Natural killer cell (primary cell): Measurements from ENCODE around the gene KIF3A. TPM values are rescaled to one million over a fixed set of nuclear protein-coding genes. Genes with fewer than 3 reads are reported as not detected.

Experiments used
- ATAC-seq, 3 donors: fragments of 150-1000 bp in 2 of 3; fragments of 200-7000 bp in 1 of 3; cut with Tn5 transposase; 1 replicate in 1 of 3; 2 replicates in 2 of 3; pipeline ENCODE4 v1.10.0; 2021; ENCODE audit warnings: mild to moderate bottlenecking in 2 of 3, moderate library complexity in 2 of 3
- DNase-seq, 2 donors: peaks; one replicate each; pipeline versions ENCODE4 v3.0.0 to v3.0.0-alpha.2; 2013 to 2021; ENCODE audit warnings: mixed read lengths in 1 of 2
- H3K27ac ChIP-seq: one replicate; pipeline ENCODE4 v1.5.1; 2013; ENCODE audit warnings: mild to moderate bottlenecking, low read length
- H3K27me3 ChIP-seq: one replicate; pipeline ENCODE4 v1.6.1; 2013; ENCODE audit warnings: low read length; ENCODE audit not compliant: control insufficient read depth, insufficient read depth
- H3K36me3 ChIP-seq: one replicate; pipeline ENCODE4 v1.6.1; 2013; ENCODE audit warnings: low read length; ENCODE audit not compliant: control insufficient read depth, insufficient read depth
- H3K4me1 ChIP-seq: one replicate; pipeline ENCODE4 v1.6.1; 2013; ENCODE audit warnings: low read length; ENCODE audit not compliant: control insufficient read depth, insufficient read depth
- H3K4me3 ChIP-seq: one replicate; pipeline ENCODE4 v1.5.1; 2013; ENCODE audit warnings: low read length
- H3K9me3 ChIP-seq: one replicate; pipeline ENCODE4 v1.6.1; 2013; ENCODE audit warnings: low read length; ENCODE audit not compliant: control insufficient read depth, insufficient read depth
- H3K27ac Mint-ChIP-seq, 2 donors: one replicate each; pipeline ENCODE4 v1.8.0; 2022; ENCODE audit warnings: mild to moderate bottlenecking in 2 of 2, mixed read lengths in 2 of 2, moderate library complexity in 1 of 2
- H3K27me3 Mint-ChIP-seq, 2 donors: one replicate each; pipeline ENCODE4 v1.8.0; 2022; ENCODE audit warnings: low read depth in 2 of 2, mixed read lengths in 2 of 2
- H3K36me3 Mint-ChIP-seq: one replicate; pipeline ENCODE4 v1.8.0; 2022; ENCODE audit warnings: mixed read lengths
- H3K4me1 Mint-ChIP-seq, 2 donors: one replicate each; pipeline ENCODE4 v1.8.0; 2022; ENCODE audit warnings: mixed read lengths in 2 of 2
- H3K4me3 Mint-ChIP-seq: one replicate; pipeline ENCODE4 v1.8.0; 2022; ENCODE audit warnings: mild to moderate bottlenecking, moderate library complexity, mixed read lengths
- H3K9me3 Mint-ChIP-seq, 2 donors: one replicate each; pipeline ENCODE4 v1.8.0; 2022; ENCODE audit warnings: mixed read lengths in 2 of 2
- WGBS: methylation state at CpG from one replicate; pipeline ENCODE4 v1.1.7; 2013; ENCODE audit warnings: missing lambda C conversion rate; ENCODE audit not compliant: insufficient coverage; 5-methylcytosine and 5-hydroxymethylcytosine counted together
- intact Hi-C: fragments of 100-400 bp; cut with micrococcal nuclease; formaldehyde crosslinking; loops from one replicate; pipeline ENCODE4 v1.14.2; 2022
- total RNA-seq, 4 donors: library from RNA; stranded (reverse); fragments of 120-200 nt in 1 of 4; gene quantifications; one replicate each; pipeline versions ENCODE4 v1.2.3 to v1.2.4, GENCODE V29; 2013 to 2022
- TF ChIP-seq, protein P1 (sequence below): fragments of 200-600 bp; IDR thresholded peaks from one replicate; pipeline ENCODE4 v1.8.0; 2022; ENCODE audit warnings: antibody characterized with exemption

KIF3A gene
- total RNA-seq, 3 donors from 2014 or later (not counting 1 experiment from before 2014, with no cell fraction given): 13.6 to 19.2 (median 18.6) TPM

DNA sequence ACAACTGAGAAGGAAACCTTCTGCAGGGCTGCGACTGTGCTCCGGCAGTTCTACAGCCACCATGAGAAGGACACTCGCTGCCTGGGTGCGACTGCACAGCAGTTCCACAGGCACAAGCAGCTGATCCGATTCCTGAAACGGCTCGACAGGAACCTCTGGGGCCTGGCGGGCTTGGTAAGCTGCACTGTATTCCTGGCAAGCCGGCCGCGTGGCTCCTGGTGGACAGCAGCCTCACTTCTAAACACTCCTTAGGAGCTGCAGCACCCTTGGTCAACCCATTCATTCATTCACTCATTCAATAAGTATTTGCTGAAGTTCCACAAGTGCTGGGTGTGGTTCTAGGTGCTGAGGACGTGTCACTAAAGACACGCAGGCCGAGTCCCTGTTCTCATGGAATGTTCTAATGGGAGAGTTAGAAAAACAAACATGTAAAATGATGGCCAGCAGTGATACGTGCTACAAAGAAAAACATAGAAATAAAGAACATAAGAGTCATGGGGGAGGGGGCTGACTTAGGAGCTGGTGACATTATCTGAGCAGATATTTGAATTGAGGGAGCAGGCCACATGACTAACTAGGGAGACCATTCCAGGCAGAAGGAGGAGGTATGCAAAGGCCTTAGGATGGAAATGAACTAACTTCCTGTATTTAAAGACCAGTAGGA, 57.5 kb downstream of the KIF3A start:
- TF ChIP-seq, protein P1, sequence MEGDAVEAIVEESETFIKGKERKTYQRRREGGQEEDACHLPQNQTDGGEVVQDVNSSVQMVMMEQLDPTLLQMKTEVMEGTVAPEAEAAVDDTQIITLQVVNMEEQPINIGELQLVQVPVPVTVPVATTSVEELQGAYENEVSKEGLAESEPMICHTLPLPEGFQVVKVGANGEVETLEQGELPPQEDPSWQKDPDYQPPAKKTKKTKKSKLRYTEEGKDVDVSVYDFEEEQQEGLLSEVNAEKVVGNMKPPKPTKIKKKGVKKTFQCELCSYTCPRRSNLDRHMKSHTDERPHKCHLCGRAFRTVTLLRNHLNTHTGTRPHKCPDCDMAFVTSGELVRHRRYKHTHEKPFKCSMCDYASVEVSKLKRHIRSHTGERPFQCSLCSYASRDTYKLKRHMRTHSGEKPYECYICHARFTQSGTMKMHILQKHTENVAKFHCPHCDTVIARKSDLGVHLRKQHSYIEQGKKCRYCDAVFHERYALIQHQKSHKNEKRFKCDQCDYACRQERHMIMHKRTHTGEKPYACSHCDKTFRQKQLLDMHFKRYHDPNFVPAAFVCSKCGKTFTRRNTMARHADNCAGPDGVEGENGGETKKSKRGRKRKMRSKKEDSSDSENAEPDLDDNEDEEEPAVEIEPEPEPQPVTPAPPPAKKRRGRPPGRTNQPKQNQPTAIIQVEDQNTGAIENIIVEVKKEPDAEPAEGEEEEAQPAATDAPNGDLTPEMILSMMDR: no peak

DNA sequence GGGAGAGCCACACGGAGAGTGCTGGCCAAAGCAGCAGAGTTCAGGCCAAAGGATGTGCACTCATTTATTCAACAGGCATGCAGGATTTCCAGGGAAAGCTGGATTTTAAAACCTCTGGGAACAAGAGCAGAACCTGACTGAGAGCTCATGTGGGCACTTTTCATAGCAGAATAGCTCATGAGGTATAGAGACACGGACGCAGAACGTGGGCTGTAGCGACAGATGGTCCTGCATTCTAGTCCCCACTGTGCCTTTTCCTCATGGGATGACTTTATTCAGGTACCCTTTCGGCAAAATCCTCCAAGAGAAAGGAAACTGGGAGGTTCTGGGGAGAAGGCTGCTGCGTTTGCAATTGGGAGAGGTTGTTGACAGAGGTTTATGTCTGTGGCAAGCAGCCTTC, 58.2 kb downstream of the KIF3A start:
- Mint-ChIP-seq H3K27ac (no peak overlapping the region), H3K27me3 (peaks cover 5 to 11% of the 10 kb centered on the region in 2 donors), H3K36me3 (no peaks in the 10 kb centered on the region), H3K9me3 (no peaks in the 10 kb centered on the region), H3K4me3 (no peak overlapping the region), H3K4me1 (peaks cover 0 to 10% of the 10 kb centered on the region in 2 donors)
- Histone ChIP-seq H3K27ac (no peak overlapping the region), H3K36me3 (no peaks in the 10 kb centered on the region), H3K4me1 (peaks cover 12% of the 10 kb centered on the region), H3K9me3 (no peaks in the 10 kb centered on the region), H3K4me3 (no peak overlapping the region), H3K27me3 (no peaks in the 10 kb centered on the region)
- TF ChIP-seq, protein P1: no peak
- ATAC-seq (no peak), DNase-seq (no peak)
- 98% methylated on average over 7 of the region's 7 CpGs for WGBS
- intact Hi-C loops: no loop called here

More for the DNA sequence above, 57.5 kb downstream of the KIF3A start:
- no peak overlapping the region for H3K4me3 ChIP-seq
- intact Hi-C loops: no loop called here
- Mint-ChIP-seq H3K4me3 (no peak overlapping the region), H3K4me1 (peaks cover 2 to 12% of the 10 kb centered on the region in 2 donors), H3K36me3 (no peaks in the 10 kb centered on the region), H3K27ac (no peak overlapping the region), H3K9me3 (no peaks in the 10 kb centered on the region), H3K27me3 (peaks cover 5 to 11% of the 10 kb centered on the region in 2 donors)
- peaks cover 12% of the 10 kb centered on the region for H3K4me1 ChIP-seq
- H3K27ac ChIP-seq: no peak overlapping the region
- no peak for ATAC-seq
- no peaks in the 10 kb centered on the region for H3K9me3 ChIP-seq
- no peak for DNase-seq
- H3K36me3 ChIP-seq: no peaks in the 10 kb centered on the region
- H3K27me3 ChIP-seq: no peaks in the 10 kb centered on the region
- WGBS: 95% methylated on average over 15 of the region's 15 CpGs

DNA sequence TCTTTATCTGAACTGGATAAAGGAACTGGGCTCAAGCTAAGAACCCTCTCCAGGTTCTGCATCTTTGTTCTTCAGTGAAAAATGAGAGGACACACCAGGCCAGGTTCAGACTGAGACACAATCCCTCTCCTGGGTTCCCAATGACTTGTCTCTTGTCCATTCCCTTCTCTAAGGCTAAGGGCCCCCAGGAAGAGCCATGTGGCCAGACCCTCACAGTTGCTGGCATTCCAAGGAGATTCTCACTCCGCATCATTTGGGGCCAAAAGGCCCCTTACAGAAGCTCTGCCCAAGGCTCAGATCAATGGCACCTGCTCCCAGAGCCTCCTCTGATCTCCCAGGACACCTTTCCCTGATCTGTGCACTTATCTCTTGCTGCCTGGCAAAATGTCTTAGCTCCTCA, 58.6 kb downstream of the KIF3A start:
- WGBS: 95% methylated on average over 1 of the region's 1 CpG
- no peak overlapping the region for H3K27ac Mint-ChIP-seq
- H3K27me3 Mint-ChIP-seq: peaks cover 5 to 11% of the 10 kb centered on the region in 2 donors
- H3K9me3 Mint-ChIP-seq: no peaks in the 10 kb centered on the region
- intact Hi-C loops: no loop called here
- no peaks in the 10 kb centered on the region for H3K27me3 ChIP-seq
- peaks cover 0 to 10% of the 10 kb centered on the region in 2 donors for H3K4me1 Mint-ChIP-seq
- TF ChIP-seq, protein P1: no peak
- no peak overlapping the region for H3K4me3 ChIP-seq
- no peaks in the 10 kb centered on the region for H3K36me3 Mint-ChIP-seq
- no peak for ATAC-seq
- no peak overlapping the region for H3K27ac ChIP-seq
- DNase-seq: no peak
- H3K4me3 Mint-ChIP-seq: no peak overlapping the region
- H3K36me3 ChIP-seq: no peaks in the 10 kb centered on the region
- no peaks in the 10 kb centered on the region for H3K9me3 ChIP-seq
- peaks cover 12% of the 10 kb centered on the region for H3K4me1 ChIP-seq
